HG02973 (cell line): Measurements from ENCODE around the gene BRD9.

Experiments
- ATAC-seq: cut with Tn5 transposase; IDR thresholded peaks from one replicate; pipeline ENCODE4 v1.9.1; 2021; ENCODE audit warnings: moderate library complexity; ENCODE audit not compliant: unreplicated experiment

The BRD9 gene

DNA sequence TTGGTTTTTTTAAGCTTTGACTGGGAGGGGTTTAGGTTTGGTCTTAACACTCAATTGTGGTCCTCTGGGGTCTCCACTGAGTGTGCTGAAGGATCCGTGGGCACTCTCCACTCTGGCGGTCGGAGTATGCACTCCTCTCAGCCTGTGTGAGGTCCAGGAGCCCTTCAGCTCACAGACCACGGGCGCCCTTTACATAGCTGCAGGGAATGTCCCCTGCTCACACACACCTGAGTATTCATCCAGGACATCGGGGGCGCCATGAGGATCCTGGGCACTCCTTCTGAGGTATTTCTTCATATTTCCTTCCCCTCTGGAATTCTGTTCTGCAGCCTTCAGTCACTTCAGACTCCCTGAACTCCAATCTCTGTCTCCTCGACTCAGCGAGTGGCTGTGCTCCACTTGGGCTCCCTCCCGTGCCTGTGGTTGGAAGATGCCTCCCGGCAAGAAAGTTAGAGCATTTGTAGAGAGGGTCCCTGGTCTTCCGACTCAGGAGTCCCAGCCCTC, 12.6 kb upstream of the BRD9 start:
- ATAC-seq: no peak

- no peak for ATAC-seq
These were observed 11.1 kb upstream of the BRD9 start for GRCh38 chr5:903756-904096.

DNA sequence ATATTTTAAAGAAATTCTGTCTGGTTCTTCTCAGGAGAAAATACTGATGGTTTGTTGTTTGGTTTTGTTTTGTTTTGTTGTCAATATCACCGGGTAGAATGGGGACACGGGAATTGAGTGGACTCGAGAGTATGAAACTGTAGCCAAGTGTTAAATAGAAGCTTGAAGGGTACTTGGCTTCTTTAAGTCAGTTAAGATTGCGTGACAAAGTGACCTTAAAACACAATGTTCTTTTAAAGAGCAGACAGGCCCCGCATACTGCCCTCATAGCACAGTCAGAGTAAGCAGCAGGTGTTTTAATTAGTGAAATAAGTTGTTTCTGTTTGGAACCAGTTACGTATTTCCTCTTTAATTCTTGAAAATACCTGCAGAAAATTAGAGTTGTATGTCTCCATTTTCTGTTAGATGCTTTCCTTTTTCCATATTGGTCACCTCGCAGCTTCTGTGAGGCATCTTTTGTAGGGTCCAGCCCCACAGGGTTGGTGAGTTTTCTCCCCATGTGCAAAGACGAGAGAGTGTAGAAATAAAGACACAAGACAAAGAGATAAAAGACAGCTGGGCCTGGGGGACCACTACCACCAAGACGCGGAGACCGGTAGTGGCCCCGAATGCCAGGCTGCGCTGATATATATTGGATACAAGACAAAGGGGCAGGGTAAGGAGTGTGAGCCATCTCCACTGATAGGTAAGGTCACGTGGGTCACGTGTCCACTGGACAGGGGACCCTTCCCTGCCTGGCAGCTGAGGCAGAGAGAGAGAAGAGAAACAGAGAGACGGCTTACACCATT, 9.7 kb upstream of the BRD9 start:
- no peak for ATAC-seq

GRCh38 chr5:900781-901180, 8.2 kb upstream of the BRD9 start:
- no peak for ATAC-seq

DNA sequence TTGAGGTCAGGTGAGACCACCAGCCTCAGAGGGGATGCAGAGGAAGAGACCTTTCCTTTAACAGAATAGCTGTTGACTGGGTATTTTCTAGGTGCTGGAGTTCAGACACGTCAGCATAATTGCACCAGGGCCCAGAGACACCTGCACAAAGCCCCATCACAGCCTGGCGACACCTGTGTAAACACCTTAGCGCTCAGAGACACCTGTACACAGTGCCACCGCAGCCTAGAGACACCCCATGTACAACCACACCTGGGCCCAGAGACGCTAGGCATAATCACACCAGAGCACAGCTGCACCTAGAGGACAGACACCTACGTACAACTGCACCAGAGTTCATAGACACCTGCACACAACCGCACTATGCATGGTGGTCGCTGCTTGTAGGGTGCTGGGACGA, 1.1 kb upstream of the BRD9 start:
- no peak for ATAC-seq

DNA sequence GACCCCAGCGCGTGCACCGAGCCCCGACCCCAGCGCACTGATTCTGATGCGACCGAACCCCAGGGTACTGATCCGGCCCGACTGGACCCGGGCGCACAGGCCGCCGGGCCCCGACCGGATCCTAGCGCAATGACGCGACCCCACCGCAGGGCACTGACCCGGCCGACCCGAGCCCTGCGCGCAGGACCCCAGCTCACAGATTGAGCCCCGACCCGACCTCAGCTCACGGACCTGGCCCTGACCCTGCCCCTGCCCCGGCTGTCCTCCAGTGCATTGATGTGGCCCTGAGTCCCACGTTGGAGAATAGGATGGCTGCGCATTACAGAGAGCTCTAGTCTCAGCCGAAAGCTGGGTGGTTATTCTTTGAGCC, 521 bp upstream of the BRD9 start:
- peak; percentile 12 for ATAC-seq

GRCh38 chr5:891837-892393, 686 bp downstream of the BRD9 start:
- ATAC-seq: peak; percentile 8

- no peak for ATAC-seq
These were observed 1.3 kb downstream of the BRD9 start for GRCh38 chr5:891117-891836.

- no peak for ATAC-seq
These were observed 3.4 kb downstream of the BRD9 start for GRCh38 chr5:889075-889710.

DNA sequence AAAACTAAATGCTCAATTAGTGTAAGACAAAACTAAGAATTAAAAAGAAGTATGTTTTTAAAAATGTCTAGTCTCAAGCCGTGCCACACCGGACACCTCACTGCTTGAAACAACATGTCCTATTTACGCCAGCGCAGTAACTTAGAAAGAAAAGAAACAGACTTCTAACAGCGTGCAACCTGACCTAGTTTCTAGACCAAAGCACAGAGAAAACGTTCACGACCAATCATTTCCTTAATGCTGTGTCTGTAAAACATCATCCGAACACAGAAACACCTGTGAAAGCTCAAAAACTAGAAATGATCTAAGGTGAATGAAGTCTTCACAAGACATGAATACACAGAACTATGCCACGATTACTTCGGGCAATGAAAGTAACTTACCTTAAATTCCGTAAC, 4.0 kb downstream of the BRD9 start:
- no peak for ATAC-seq

- no peak for ATAC-seq
These were observed 4.5 kb downstream of the BRD9 start for GRCh38 chr5:887947-888637.

GRCh38 chr5:886716-887325, 5.8 kb downstream of the BRD9 start:
- ATAC-seq: no peak

DNA sequence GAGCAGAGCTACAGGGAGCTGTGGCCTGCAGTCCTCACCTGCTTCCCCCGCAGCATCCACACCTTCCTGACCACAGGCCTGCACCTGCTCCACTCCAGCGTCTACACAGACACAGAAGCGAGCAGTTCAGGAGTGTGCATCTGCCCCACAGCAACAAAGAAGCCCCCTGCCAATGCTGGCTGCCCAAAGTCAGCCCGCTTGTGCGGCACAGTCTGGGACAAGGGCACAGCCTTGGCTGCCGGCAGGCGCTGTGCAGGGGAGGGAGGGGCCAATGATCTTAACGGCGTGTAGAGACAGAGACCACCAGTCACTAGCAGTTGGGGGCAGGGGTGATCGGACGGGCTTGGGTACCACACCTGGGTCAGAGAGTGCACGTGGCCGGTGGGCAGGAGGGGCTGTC, 6.6 kb downstream of the BRD9 start:
- no peak for ATAC-seq

DNA sequence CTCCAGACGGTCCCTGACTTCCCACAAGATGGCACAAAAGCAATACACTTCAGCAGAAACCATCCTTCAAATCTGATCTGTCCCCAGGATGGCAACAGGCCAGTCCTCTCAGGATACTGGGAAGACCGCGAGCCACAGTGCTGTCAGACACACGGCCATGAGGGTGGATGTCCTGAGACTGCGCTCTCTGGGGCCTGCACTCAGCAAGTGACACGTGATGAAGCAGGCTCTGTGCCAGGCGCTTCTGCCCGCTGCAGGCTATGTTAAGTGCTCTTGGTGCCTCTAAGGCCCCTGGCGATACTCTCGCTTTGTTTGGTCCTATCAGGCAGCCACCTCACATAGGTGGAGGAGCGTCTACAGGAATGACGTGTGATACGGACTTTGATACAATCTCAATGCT, 7.1 kb downstream of the BRD9 start:
- no peak for ATAC-seq

- ATAC-seq: no peak
These were observed 7.5 kb downstream of the BRD9 start for GRCh38 chr5:885127-885442.

DNA sequence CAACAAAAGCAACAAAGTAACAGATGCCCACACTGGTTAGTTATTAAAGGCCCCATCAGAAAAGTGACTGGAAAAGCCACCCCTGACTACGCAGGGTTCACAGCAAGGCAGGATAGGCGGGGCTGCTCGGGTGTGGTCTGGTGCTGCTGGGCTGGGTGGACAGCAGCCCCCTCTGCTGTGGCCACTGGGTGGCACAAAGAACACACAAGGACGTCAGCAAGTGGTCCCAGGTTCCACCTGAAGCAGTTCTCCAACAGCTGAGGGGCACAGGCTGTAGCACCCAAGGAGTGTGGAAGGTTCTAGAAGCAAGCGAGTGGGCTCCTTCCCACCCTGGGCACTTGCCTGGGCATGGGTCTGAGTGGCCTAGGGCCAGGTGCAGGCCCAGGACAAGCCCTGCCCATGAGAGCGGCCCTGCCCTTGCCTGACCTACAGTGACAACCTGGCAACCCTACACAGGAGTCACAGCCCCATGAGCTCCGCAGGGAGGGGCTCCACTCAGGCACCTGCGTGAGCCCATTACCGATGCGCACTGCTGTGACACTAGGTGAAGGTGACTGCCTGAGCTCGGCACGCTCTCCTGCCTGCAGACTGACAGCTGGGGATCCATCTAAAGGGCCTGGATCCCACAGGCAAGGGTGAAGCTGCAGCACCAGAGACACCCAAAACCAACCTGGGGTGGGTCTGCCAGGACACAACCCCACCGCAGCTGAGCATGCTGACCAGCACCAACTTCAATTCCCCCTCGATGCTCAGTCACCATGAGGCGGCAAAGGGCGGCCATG, 8.1 kb downstream of the BRD9 start:
- no peak for ATAC-seq

- ATAC-seq: no peak
These were observed 9.0 kb downstream of the BRD9 start for GRCh38 chr5:883475-884181.

DNA sequence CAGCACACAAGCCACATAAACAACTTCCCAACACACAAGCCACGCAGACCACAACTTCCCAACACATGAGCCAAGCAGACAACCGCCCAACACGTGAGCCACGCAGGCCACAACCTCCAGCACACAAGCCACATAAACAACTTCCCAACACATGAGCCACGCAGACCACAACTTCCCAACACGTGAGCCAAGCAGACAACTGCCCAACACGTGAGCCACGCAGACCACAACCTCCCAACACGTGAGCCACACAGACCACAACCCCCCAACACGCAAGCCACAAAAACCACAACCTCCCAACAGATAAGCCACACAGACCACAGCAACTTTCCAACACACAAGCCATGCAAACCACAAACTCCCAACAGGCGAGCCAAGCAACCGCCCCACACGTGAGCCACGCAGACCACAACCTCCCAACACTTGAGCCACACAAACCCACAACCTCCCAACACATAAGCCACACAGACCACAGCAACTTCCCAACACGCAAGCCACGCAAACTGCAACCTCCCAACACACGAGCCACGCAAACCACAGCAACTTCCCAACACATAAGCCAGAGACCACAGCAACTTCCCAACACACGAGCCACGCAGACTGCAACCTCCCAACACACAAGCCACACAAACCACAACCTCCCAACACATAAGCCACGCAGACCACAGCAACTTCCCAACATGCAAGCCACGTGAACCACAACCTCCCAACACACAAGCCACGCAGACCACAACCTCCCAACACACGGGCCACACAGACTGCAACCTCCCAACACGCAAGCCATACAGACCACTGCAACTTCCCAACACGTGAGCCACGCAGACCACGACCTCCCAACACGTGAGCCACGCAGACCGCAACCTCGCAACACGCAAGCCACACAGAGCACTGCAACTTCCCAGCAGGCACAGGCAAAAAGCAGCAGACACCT, 10.1 kb downstream of the BRD9 start:
- no peak for ATAC-seq
